ENCODE data around the gene ATAD3C. TPM values are rescaled to one million over a fixed set of nuclear protein-coding genes. Genes with fewer than 3 reads are reported as not detected.
"Not testable (repeated sequence)": the region's sequence is repeated elsewhere in the genome, so short reads cannot be mapped to it uniquely, and the experiment has no call there.

The ATAD3C gene
- total and polyA plus RNA-seq, 2 experiments from 2014 or later, result 0.45 to 1.3 TPM

DNA sequence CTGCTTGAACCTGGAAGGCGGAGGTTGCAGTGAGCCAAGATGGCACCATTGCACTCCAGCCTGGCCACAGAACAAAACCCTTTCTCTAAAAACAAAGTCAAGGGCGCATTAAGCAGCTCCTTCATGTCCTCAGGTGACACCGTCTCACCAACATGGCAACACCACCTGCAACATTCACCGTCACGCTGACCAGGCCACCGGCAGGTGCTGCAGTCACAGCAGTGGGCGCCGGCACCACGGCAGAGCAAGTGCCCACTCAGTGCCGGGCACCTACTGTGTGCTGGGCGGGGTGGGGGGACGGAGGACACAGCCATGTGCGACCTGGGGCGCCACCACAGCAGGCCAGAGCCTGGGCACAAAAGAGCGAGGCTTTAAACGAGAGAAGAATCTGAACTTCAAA, 34.2 kb downstream of the ATAD3C start:
- DNase-seq (ENCODE audit: low spot score), result no peak

DNA sequence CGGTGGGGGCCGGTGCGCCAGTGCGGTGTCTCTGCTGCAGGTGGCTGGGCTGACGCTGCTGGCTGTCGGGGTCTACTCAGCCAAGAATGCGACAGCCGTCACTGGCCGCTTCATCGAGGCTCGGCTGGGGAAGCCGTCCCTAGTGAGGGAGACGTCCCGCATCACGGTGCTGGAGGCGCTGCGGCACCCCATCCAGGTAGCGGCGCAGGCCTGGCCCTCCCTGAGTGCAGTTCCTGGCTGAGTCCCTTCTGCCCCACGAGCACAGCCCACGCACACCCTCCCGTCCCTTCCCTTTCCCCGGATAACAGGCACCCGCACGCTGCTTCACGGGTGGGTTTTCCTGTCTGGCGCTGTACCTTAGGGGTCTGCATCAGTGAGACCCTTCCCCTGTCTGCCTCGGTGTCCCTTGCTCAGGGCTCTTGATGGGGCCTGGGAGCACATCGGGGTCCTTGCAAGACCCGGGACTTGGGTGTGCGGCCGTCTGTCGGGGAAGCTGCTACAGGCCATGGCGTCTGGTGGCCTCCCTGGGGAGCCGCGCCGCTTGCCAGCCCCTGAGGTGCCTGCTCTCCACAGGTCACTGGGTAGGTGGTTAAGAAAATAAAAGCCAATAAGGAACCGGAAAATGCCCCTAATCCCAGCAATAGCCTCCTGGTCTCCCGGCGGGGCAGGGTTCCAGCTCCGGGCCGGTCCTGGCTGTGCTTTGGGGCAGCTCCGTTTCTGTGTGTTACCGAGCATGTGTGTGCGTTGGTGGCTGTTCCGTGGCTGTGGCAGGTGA, 35.7 kb downstream of the ATAD3C start:
- not testable (repeated sequence) for H3K9me2 ChIP-seq (ENCODE audit: insufficient read depth); H3K27me3 ChIP-seq (ENCODE audit: insufficient read depth); H3K9me3 Mint-ChIP-seq; H3K27me3 Mint-ChIP-seq (ENCODE audit: insufficient read depth, low read depth, poor library complexity); H3K27ac ChIP-seq (ENCODE audit: low read depth); H3K4me3 ChIP-seq; ATAC-seq; H3K4me1 Mint-ChIP-seq; H3K4me3 Mint-ChIP-seq; H3K4me2 ChIP-seq; H3K79me2 ChIP-seq (replicated peaks; ENCODE audit: insufficient read depth); H3F3A ChIP-seq (replicated peaks; ENCODE audit: low read depth); DNase-seq (ENCODE audit: low spot score); H2AFZ ChIP-seq; H3K27ac Mint-ChIP-seq; H4K20me1 ChIP-seq (replicated peaks; ENCODE audit: insufficient read depth); H3K4me1 ChIP-seq (ENCODE audit: insufficient read depth)
- H3K36me3 ChIP-seq (ENCODE audit: insufficient read depth), result peaks cover 20% of the 10 kb centered on the region
- peaks cover 68% of the 10 kb centered on the region for H3K36me3 Mint-ChIP-seq (ENCODE audit: low read depth)

More for the DNA sequence above, 34.2 kb downstream of the ATAD3C start:
- H3K36me3 ChIP-seq (ENCODE audit: insufficient read depth), result peaks cover 18% of the 10 kb centered on the region
- ATAC-seq, result no peak
- 0 out of 2 replicates have a peak, but pooled peaks cover 3% of the 10 kb centered on the region for H4K20me1 ChIP-seq (replicated peaks; ENCODE audit: insufficient read depth)
- no peaks in the 10 kb centered on the region for H3K4me1 ChIP-seq (ENCODE audit: insufficient read depth)
- Mint-ChIP-seq H3K36me3 (ENCODE audit: low read depth) (peaks cover 66% of the 10 kb centered on the region), H3K27me3 (ENCODE audit: insufficient read depth, low read depth, poor library complexity) (peaks cover 8% of the 10 kb centered on the region), H3K9me3 (no peaks in the 10 kb centered on the region), H3K4me1 (no peaks in the 10 kb centered on the region), H3K27ac (no peak overlapping the region), H3K4me3 (no peak overlapping the region)
- H3K4me2 ChIP-seq, result no peak overlapping the region
- H3F3A ChIP-seq (replicated peaks; ENCODE audit: low read depth), result 0 out of 2 replicates have a peak, but pooled peaks cover 7% of the 10 kb centered on the region
- H3K27ac ChIP-seq (ENCODE audit: low read depth), result no peak overlapping the region
- no peak overlapping the region for H3K4me3 ChIP-seq
- TF ChIP-seq, protein P1, sequence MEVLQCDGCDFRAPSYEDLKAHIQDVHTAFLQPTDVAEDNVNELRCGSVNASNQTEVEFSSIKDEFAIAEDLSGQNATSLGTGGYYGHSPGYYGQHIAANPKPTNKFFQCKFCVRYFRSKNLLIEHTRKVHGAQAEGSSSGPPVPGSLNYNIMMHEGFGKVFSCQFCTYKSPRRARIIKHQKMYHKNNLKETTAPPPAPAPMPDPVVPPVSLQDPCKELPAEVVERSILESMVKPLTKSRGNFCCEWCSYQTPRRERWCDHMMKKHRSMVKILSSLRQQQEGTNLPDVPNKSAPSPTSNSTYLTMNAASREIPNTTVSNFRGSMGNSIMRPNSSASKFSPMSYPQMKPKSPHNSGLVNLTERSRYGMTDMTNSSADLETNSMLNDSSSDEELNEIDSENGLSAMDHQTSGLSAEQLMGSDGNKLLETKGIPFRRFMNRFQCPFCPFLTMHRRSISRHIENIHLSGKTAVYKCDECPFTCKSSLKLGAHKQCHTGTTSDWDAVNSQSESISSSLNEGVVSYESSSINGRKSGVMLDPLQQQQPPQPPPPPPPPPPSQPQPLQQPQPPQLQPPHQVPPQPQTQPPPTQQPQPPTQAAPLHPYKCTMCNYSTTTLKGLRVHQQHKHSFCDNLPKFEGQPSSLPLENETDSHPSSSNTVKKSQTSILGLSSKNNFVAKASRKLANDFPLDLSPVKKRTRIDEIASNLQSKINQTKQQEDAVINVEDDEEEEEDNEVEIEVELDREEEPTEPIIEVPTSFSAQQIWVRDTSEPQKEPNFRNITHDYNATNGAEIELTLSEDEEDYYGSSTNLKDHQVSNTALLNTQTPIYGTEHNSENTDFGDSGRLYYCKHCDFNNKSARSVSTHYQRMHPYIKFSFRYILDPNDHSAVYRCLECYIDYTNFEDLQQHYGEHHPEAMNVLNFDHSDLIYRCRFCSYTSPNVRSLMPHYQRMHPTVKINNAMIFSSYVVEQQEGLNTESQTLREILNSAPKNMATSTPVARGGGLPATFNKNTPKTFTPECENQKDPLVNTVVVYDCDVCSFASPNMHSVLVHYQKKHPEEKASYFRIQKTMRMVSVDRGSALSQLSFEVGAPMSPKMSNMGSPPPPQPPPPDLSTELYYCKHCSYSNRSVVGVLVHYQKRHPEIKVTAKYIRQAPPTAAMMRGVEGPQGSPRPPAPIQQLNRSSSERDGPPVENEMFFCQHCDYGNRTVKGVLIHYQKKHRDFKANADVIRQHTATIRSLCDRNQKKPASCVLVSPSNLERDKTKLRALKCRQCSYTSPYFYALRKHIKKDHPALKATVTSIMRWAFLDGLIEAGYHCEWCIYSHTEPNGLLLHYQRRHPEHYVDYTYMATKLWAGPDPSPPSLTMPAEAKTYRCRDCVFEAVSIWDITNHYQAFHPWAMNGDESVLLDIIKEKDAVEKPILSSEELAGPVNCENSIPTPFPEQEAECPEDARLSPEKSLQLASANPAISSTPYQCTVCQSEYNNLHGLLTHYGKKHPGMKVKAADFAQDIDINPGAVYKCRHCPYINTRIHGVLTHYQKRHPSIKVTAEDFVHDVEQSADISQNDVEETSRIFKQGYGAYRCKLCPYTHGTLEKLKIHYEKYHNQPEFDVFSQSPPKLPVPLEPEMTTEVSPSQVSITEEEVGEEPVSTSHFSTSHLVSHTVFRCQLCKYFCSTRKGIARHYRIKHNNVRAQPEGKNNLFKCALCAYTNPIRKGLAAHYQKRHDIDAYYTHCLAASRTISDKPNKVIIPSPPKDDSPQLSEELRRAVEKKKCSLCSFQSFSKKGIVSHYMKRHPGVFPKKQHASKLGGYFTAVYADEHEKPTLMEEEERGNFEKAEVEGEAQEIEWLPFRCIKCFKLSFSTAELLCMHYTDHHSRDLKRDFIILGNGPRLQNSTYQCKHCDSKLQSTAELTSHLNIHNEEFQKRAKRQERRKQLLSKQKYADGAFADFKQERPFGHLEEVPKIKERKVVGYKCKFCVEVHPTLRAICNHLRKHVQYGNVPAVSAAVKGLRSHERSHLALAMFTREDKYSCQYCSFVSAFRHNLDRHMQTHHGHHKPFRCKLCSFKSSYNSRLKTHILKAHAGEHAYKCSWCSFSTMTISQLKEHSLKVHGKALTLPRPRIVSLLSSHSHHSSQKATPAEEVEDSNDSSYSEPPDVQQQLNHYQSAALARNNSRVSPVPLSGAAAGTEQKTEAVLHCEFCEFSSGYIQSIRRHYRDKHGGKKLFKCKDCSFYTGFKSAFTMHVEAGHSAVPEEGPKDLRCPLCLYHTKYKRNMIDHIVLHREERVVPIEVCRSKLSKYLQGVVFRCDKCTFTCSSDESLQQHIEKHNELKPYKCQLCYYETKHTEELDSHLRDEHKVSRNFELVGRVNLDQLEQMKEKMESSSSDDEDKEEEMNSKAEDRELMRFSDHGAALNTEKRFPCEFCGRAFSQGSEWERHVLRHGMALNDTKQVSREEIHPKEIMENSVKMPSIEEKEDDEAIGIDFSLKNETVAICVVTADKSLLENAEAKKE (CRISPR knock-in tag; IDR thresholded peaks at IDR 0.05), result no peak
- no peak for TF ChIP-seq NANOG (IDR thresholded peaks at IDR 0.05; ENCODE audit: borderline replicate concordance)
- TF ChIP-seq ZNF331 (CRISPR knock-in tag; IDR thresholded peaks at IDR 0.05; ENCODE audit: low read depth), result no peak
- no peak for TF ChIP-seq CREB1 (CRISPR knock-in tag; IDR thresholded peaks at IDR 0.05; ENCODE audit: low read depth)
- TF ChIP-seq, protein P2, sequence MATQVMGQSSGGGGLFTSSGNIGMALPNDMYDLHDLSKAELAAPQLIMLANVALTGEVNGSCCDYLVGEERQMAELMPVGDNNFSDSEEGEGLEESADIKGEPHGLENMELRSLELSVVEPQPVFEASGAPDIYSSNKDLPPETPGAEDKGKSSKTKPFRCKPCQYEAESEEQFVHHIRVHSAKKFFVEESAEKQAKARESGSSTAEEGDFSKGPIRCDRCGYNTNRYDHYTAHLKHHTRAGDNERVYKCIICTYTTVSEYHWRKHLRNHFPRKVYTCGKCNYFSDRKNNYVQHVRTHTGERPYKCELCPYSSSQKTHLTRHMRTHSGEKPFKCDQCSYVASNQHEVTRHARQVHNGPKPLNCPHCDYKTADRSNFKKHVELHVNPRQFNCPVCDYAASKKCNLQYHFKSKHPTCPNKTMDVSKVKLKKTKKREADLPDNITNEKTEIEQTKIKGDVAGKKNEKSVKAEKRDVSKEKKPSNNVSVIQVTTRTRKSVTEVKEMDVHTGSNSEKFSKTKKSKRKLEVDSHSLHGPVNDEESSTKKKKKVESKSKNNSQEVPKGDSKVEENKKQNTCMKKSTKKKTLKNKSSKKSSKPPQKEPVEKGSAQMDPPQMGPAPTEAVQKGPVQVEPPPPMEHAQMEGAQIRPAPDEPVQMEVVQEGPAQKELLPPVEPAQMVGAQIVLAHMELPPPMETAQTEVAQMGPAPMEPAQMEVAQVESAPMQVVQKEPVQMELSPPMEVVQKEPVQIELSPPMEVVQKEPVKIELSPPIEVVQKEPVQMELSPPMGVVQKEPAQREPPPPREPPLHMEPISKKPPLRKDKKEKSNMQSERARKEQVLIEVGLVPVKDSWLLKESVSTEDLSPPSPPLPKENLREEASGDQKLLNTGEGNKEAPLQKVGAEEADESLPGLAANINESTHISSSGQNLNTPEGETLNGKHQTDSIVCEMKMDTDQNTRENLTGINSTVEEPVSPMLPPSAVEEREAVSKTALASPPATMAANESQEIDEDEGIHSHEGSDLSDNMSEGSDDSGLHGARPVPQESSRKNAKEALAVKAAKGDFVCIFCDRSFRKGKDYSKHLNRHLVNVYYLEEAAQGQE (IDR thresholded peaks at IDR 0.05; ENCODE audit: unreplicated experiment), result no peak
- TF ChIP-seq POLR2AphosphoS5 (IDR thresholded peaks at IDR 0.05; ENCODE audit: low read depth), result no peak
- no peak for TF ChIP-seq EZH2 (IDR thresholded peaks at IDR 0.05; ENCODE audit: low read depth, unreplicated experiment)
- no peaks in the 10 kb centered on the region for H3K27me3 ChIP-seq (ENCODE audit: insufficient read depth)
- H2AFZ ChIP-seq, result no peak overlapping the region
- H3K79me2 ChIP-seq (replicated peaks; ENCODE audit: insufficient read depth), result no peaks in the 10 kb centered on the region
- H3K9me2 ChIP-seq (ENCODE audit: insufficient read depth), result no peaks in the 10 kb centered on the region

Data from GM23338 (cell line).